PC-9 (cell line): Measurements from ENCODE around the gene CTU2.

Experiments
- CTCF ChIP-seq: fragments of 200-600 bp; sonication (generic); conservative IDR thresholded peaks from 2 replicates; pipeline ENCODE4 v1.6.1; 2017; ENCODE audit warnings: mixed run types, antibody characterized with exemption, mild to moderate bottlenecking, moderate library complexity
- EZH2 ChIP-seq: fragments of 200-600 bp; sonication (generic); IDR thresholded peaks from 2 replicates; pipeline ENCODE4 v1.8.0; 2017; ENCODE audit warnings: antibody characterized with exemption, low read depth

DNA sequence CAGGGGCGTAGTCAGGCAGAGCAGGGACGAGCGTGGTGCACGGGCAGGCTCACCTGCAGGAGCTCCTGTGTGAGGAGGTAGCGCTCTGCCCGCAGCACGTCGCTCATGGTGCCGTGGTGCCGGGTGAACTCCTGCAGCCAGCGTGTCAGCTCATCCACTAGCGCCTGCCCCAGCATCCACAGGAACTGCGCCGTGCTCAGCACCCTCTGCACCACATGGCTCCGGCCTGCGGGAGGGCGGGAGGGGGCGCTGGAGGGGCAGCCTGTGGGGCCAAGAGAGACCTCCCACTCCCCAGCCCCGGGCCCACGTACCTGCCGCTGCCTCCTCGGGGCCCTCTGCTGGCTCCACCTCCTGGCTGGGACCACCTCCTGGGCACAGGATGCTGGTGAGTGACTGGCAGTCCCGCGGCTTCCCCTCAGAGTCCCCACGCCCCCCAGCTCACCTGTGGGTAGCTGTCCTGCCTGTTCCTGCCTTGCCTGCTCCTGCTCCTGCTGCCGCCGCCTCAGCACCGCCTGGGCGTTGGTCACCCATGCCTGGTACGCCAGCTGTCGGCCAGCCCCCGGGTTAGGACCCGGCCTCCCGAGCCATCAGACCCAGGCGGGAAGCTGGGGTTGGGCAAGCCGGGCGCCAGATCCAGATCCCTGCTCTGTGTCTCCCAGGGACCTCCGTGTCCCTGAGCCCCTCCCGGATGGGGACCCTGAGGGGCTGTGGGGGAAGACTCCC is 16.6 kb downstream of the CTU2 start:
- TF ChIP-seq CTCF (no peak), EZH2 (no peak)
